ENCODE measurements around the gene LDB2. TPM values are rescaled to one million over a fixed set of nuclear protein-coding genes. Genes with fewer than 3 reads are reported as not detected.

The LDB2 gene
- total RNA-seq, 1 experiment from 2014 or later = not detected

GRCh38 chr4:16671741-16672140 is 226.7 kb downstream of the LDB2 start:
- ChIA-PET POLR2A (ENCODE audit: unreplicated experiment) (no interaction called here), CTCF (no interaction called here)
- Histone ChIP-seq H3K9me2 (ENCODE audit: insufficient read depth) (no peaks in the 10 kb centered on the region), H3F3A (ENCODE audit: insufficient read depth, low read depth) (no peaks in the 10 kb centered on the region), H3K79me2 (ENCODE audit: low read depth) (no peaks in the 10 kb centered on the region), H4K20me1 (ENCODE audit: insufficient read depth) (no peaks in the 10 kb centered on the region), H3K27ac (no peak overlapping the region), H3K27me3 (ENCODE audit: insufficient read depth, low read depth) (no peaks in the 10 kb centered on the region; the same call in 1 of the 2 replicates), H3K4me2 (no peak overlapping the region), H2AFZ (no peak overlapping the region), H3K4me1 (replicated peaks; ENCODE audit: insufficient read depth) (no peaks in the 10 kb centered on the region), H3K4me3 (no peak overlapping the region), H3K9me3 (ENCODE audit: insufficient read depth, low read depth) (no peaks in the 10 kb centered on the region), H3K36me3 (ENCODE audit: low read depth) (no peaks in the 10 kb centered on the region)
- TF ChIP-seq CTCF (conservative IDR thresholded peaks at IDR 0.05) = no peak
- no peak for TF ChIP-seq EZH2 (IDR thresholded peaks at IDR 0.05; ENCODE audit: low read depth)
- intact Hi-C loops (cut with micrococcal nuclease; ENCODE audit: unreplicated experiment) = no loop called here
- no TSS peak for BruUV-seq (replicated peaks)
- no peak for DNase-seq

GRCh38 chr4:16670727-16671126 is 227.7 kb downstream of the LDB2 start:
- Histone ChIP-seq H3K79me2 (ENCODE audit: low read depth) (no peaks in the 10 kb centered on the region), H3K27ac (no peak overlapping the region), H2AFZ (no peak overlapping the region), H3K27me3 (ENCODE audit: insufficient read depth, low read depth) (no peaks in the 10 kb centered on the region; the same call in 1 of the 2 replicates), H3F3A (ENCODE audit: insufficient read depth, low read depth) (no peaks in the 10 kb centered on the region), H4K20me1 (ENCODE audit: insufficient read depth) (no peaks in the 10 kb centered on the region), H3K36me3 (ENCODE audit: low read depth) (no peaks in the 10 kb centered on the region), H3K4me3 (no peak overlapping the region), H3K4me2 (no peak overlapping the region), H3K9me3 (ENCODE audit: insufficient read depth, low read depth) (no peaks in the 10 kb centered on the region), H3K4me1 (replicated peaks; ENCODE audit: insufficient read depth) (no peaks in the 10 kb centered on the region), H3K9me2 (ENCODE audit: insufficient read depth) (no peaks in the 10 kb centered on the region)
- POLR2A ChIA-PET (ENCODE audit: unreplicated experiment) = no interaction called here
- CTCF ChIA-PET = no interaction called here
- intact Hi-C loops (cut with micrococcal nuclease; ENCODE audit: unreplicated experiment) = no loop called here
- no peak for DNase-seq
- TF ChIP-seq CTCF (conservative IDR thresholded peaks at IDR 0.05) = no peak
- no peak for TF ChIP-seq EZH2 (IDR thresholded peaks at IDR 0.05; ENCODE audit: low read depth)
- BruUV-seq (replicated peaks) = no TSS peak

- Histone ChIP-seq H2AFZ (no peak overlapping the region), H3K4me1 (replicated peaks; ENCODE audit: insufficient read depth) (no peaks in the 10 kb centered on the region), H3K36me3 (ENCODE audit: low read depth) (no peaks in the 10 kb centered on the region), H3F3A (ENCODE audit: insufficient read depth, low read depth) (no peaks in the 10 kb centered on the region), H4K20me1 (ENCODE audit: insufficient read depth) (no peaks in the 10 kb centered on the region), H3K9me2 (ENCODE audit: insufficient read depth) (no peaks in the 10 kb centered on the region), H3K4me3 (no peak overlapping the region), H3K9me3 (ENCODE audit: insufficient read depth, low read depth) (no peaks in the 10 kb centered on the region), H3K27me3 (ENCODE audit: insufficient read depth, low read depth) (no peaks in the 10 kb centered on the region), H3K4me2 (no peak overlapping the region), H3K79me2 (ENCODE audit: low read depth) (no peaks in the 10 kb centered on the region), H3K27ac (no peak overlapping the region)
- intact Hi-C loops (cut with micrococcal nuclease; ENCODE audit: unreplicated experiment) = no loop called here
- CTCF ChIA-PET = no interaction called here
- POLR2A ChIA-PET (ENCODE audit: unreplicated experiment) = no interaction called here
- DNase-seq = no peak
- no TSS peak for BruUV-seq (replicated peaks)
- no peak for TF ChIP-seq CTCF (conservative IDR thresholded peaks at IDR 0.05)
- no peak for TF ChIP-seq EZH2 (IDR thresholded peaks at IDR 0.05; ENCODE audit: low read depth)
Measured at GRCh38 chr4:16669036-16669435, 229.4 kb downstream of the LDB2 start.
